ENCODE data around the gene NHEJ1. TPM values are rescaled to one million over a fixed set of nuclear protein-coding genes. Genes with fewer than 3 reads are reported as not detected.

The NHEJ1 gene
- total RNA-seq, 1 experiment from 2014 or later = 20.8 TPM

DNA sequence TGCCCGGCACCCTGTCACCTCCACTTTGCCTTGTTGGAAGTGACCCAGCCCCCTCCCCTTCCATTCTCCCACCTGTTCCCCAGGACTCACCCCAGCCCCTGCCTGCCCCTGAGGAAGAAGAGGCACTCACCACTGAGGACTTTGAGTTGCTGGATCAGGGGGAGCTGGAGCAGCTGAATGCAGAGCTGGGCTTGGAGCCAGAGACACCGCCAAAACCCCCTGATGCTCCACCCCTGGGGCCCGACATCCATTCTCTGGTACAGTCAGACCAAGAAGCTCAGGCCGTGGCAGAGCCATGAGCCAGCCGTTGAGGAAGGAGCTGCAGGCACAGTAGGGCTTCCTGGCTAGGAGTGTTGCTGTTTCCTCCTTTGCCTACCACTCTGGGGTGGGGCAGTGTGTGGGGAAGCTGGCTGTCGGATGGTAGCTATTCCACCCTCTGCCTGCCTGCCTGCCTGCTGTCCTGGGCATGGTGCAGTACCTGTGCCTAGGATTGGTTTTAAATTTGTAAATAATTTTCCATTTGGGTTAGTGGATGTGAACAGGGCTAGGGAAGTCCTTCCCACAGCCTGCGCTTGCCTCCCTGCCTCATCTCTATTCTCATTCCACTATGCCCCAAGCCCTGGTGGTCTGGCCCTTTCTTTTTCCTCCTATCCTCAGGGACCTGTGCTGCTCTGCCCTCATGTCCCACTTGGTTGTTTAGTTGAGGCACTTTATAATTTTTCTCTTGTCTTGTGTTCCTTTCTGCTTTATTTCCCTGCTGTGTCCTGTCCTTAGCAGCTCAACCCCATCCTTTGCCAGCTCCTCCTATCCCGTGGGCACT, 21.9 kb upstream of the NHEJ1 start:
- H3K27ac Mint-ChIP-seq = no peak overlapping the region
- Histone ChIP-seq H4K8ac (replicated peaks; ENCODE audit: insufficient read length, low read depth, low read length) (no peak overlapping the region), H2AFZ (ENCODE audit: low read length) (no peak overlapping the region), H2BK15ac (ENCODE audit: low read depth, low read length) (no peak overlapping the region), H3K27ac (ENCODE audit: insufficient read length, low read depth, low read length) (no peak overlapping the region), H3K23ac (ENCODE audit: insufficient read length, low read depth, low read length) (no peak overlapping the region), H3K9ac (ENCODE audit: extremely low read depth, insufficient read length, low read length) (no peak overlapping the region), H3K79me1 (ENCODE audit: insufficient read depth, low read depth, low read length, poor library complexity, severe bottlenecking) (peaks cover 3% of the 10 kb centered on the region), H3K23me2 (ENCODE audit: insufficient read length, low read depth, low read length, poor library complexity, severe bottlenecking) (peaks cover 7% of the 10 kb centered on the region), H2BK12ac (ENCODE audit: insufficient read length, low read depth, low read length) (no peak overlapping the region), H3K4ac (ENCODE audit: low read depth, low read length) (no peak overlapping the region), H3K4me2 (ENCODE audit: insufficient read depth, insufficient read length, low read length) (no peak overlapping the region), H2AK5ac (ENCODE audit: insufficient read length, low read length) (no peak overlapping the region), H3K4me1 (ENCODE audit: insufficient read depth, low read length) (0 out of 2 replicates have a peak, but pooled peaks cover 3% of the 10 kb centered on the region), H3K79me2 (ENCODE audit: insufficient read depth, low read length) (no peaks in the 10 kb centered on the region), H3K27me3 (ENCODE audit: insufficient read depth, low read length) (no peaks in the 10 kb centered on the region), H2BK5ac (ENCODE audit: insufficient read length, low read length) (no peak overlapping the region), H3K9me3 (ENCODE audit: control insufficient read depth, low read depth, low read length) (no peaks in the 10 kb centered on the region), H4K5ac (ENCODE audit: insufficient read length, low read depth, low read length) (no peak overlapping the region), H2BK120ac (ENCODE audit: low read depth, low read length, poor library complexity, severe bottlenecking) (no peak overlapping the region), H3K14ac (ENCODE audit: insufficient read depth, low read length) (no peak overlapping the region), H4K91ac (ENCODE audit: insufficient read length, low read depth, low read length) (no peak overlapping the region), H3K18ac (ENCODE audit: insufficient read length, low read depth, low read length) (no peak overlapping the region), H3T11ph (ENCODE audit: low read length) (no peak overlapping the region), H3K56ac (ENCODE audit: insufficient read length, low read depth, low read length) (no peak overlapping the region), H4K20me1 (ENCODE audit: control insufficient read depth, insufficient read depth, insufficient read length) (no peaks in the 10 kb centered on the region), H2BK20ac (ENCODE audit: low read depth, low read length, poor library complexity, severe bottlenecking) (no peak overlapping the region)
- H3K4me3 Mint-ChIP-seq = no peak overlapping the region
- peaks cover 9 to 10% of the 10 kb centered on the region in 2 experiments for H3K4me1 Mint-ChIP-seq
- no peaks in the 10 kb centered on the region; a peak in 2 of 5 replicates for H3K9me3 Mint-ChIP-seq
- H3K27me3 Mint-ChIP-seq (ENCODE audit: low read depth) = no peaks in the 10 kb centered on the region; the same call in 1 of the 2 replicates
- no CpG with 5 or more reads among the region's 8 CpGs for WGBS (ENCODE audit: extremely low coverage, insufficient read length, low lambda C conversion rate)
- no peak for DNase-seq
- TF ChIP-seq, protein P1, sequence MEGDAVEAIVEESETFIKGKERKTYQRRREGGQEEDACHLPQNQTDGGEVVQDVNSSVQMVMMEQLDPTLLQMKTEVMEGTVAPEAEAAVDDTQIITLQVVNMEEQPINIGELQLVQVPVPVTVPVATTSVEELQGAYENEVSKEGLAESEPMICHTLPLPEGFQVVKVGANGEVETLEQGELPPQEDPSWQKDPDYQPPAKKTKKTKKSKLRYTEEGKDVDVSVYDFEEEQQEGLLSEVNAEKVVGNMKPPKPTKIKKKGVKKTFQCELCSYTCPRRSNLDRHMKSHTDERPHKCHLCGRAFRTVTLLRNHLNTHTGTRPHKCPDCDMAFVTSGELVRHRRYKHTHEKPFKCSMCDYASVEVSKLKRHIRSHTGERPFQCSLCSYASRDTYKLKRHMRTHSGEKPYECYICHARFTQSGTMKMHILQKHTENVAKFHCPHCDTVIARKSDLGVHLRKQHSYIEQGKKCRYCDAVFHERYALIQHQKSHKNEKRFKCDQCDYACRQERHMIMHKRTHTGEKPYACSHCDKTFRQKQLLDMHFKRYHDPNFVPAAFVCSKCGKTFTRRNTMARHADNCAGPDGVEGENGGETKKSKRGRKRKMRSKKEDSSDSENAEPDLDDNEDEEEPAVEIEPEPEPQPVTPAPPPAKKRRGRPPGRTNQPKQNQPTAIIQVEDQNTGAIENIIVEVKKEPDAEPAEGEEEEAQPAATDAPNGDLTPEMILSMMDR (conservative IDR thresholded peaks at IDR 0.05) = no peak
- H3K36me3 Mint-ChIP-seq (ENCODE audit: insufficient read depth in 1 of 3, low read depth in 3 of 3) = peaks cover 16 to 45% (median 34%) of the 10 kb centered on the region in 3 experiments

Data from H9 (cell line).